GM06990 (cell line): ENCODE results near the gene RFX7.
"Not testable (repeated sequence)": the region's sequence is repeated elsewhere in the genome, so short reads cannot be mapped to it uniquely, and the experiment has no call there.

ENCODE experiments used
- DNase-seq: peaks from one replicate; pipeline ENCODE4 v3.0.0-alpha.2; 2011; ENCODE audit not compliant: insufficient read length; ENCODE audit errors: extremely low read depth
- H3K27me3 ChIP-seq: replicated peaks from 2 replicates; pipeline ENCODE4 v1.6.0; 2011; ENCODE audit warnings: low read length; ENCODE audit not compliant: control insufficient read depth, insufficient read depth
- H3K36me3 ChIP-seq: 2 replicates; pipeline ENCODE4 v1.5.1; 2011; ENCODE audit warnings: low read length; ENCODE audit not compliant: control insufficient read depth, insufficient read depth
- H3K4me3 ChIP-seq: replicated peaks from 2 replicates; pipeline ENCODE4 v1.5.1; 2011; ENCODE audit warnings: low read depth, mild to moderate bottlenecking, control low read depth, low read length
- TF ChIP-seq, protein P1 (sequence below): IDR thresholded peaks from 2 replicates; pipeline ENCODE4 v1.5.1; 2011; ENCODE audit warnings: low read length, control low read depth, mild to moderate bottlenecking, inconsistent platforms; ENCODE audit not compliant: insufficient read depth, poor library complexity, severe bottlenecking

The RFX7 gene

DNA sequence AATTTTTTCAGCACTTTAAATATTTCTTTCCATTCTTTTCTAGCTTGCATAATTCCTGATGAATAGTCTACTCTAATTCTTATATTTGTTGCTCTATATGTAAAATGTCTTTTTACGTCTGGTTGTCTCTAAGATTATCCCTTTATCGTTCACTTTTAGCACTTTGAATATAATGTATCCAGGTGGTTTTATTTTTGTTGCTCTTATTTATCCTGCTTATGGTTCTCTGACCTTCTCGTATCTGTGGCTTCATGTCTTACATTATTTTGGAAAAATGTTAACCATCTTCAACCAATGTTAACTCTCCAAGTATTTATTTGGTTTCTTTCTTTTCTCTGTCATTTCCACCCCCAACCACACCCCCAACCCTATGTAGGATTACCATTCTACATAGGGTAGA, 30.0 kb upstream of the RFX7 start:
- H3K4me3 ChIP-seq: no peak overlapping the region
- H3K36me3 ChIP-seq: no peaks in the 10 kb centered on the region
- TF ChIP-seq, protein P1, sequence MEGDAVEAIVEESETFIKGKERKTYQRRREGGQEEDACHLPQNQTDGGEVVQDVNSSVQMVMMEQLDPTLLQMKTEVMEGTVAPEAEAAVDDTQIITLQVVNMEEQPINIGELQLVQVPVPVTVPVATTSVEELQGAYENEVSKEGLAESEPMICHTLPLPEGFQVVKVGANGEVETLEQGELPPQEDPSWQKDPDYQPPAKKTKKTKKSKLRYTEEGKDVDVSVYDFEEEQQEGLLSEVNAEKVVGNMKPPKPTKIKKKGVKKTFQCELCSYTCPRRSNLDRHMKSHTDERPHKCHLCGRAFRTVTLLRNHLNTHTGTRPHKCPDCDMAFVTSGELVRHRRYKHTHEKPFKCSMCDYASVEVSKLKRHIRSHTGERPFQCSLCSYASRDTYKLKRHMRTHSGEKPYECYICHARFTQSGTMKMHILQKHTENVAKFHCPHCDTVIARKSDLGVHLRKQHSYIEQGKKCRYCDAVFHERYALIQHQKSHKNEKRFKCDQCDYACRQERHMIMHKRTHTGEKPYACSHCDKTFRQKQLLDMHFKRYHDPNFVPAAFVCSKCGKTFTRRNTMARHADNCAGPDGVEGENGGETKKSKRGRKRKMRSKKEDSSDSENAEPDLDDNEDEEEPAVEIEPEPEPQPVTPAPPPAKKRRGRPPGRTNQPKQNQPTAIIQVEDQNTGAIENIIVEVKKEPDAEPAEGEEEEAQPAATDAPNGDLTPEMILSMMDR: no peak
- H3K27me3 ChIP-seq: no peaks in the 10 kb centered on the region
- no peak for DNase-seq

DNA sequence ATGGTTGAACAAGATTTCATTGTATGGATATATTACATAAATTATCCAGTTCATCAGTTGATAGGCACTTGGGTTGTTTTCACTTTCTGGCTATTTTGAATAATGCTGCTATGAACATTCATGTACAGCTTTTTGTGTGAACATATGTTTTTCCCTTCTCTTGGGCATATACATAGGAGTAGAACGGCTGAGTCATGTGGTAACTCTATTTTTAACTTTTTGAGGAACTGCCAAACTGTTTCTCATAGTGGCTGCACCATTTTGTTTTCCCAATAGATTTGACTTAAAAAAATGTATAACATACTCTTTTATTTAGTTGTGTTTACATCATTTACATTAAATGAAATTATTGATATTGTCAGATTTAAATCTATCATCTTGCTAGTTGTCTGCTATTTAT, 28.8 kb upstream of the RFX7 start:
- no peaks in the 10 kb centered on the region for H3K36me3 ChIP-seq
- DNase-seq: no peak

DNA sequence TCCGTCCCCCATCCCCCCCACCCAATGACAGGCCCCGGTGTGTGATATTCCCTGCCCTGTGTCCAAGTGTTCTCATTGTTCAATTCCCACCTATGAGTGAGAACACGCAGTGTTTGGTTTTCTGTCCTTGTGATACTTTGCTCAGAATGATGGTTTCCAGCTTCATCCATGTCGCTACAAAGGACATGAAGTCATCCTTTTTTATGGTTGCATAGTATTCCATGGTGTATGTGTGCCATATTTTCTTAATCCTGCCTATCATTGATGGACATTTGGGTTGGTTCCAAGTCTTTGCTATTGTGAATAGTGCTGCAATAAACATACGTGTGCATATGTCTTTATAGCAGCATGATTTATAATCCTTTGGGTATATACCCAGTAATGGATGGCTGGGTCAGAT, 22.8 kb upstream of the RFX7 start:
- H3K27me3 ChIP-seq, H3K36me3 ChIP-seq, DNase-seq, H3K4me3 ChIP-seq: not testable (repeated sequence)

More for the DNA sequence above, 28.8 kb upstream of the RFX7 start:
- no peaks in the 10 kb centered on the region for H3K27me3 ChIP-seq
- TF ChIP-seq, protein P1: no peak
- H3K4me3 ChIP-seq: no peak overlapping the region

DNA sequence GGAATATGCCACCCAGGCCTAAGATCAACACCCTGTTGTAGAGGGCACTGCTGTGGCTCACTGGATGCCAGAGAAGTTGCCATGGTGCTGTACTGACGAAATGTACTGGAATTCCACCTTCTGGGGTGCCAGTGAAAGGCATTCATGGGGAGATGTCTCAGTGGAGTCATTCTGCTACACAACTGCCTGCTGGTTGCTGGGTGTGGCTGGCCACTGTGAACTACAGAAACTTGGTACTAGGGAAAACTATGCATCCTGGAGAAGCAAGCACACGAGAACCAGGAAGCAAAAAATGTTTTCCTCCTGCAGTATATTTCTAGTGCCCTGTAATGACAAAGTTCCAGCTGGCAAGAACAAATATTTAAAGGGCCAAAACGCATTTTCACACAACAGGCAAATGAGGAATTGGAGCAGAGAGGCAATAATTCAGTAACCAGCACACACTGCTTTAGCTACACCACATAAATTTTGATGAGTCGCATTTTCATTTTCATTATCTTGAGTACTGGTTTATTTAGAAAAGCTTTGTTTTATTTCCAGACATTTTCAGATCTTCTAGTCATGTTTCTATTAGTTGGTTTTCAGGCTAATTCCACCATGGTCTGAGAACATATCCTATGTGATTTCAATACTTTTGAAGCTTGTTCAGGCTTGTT, 18.3 kb upstream of the RFX7 start:
- no peak overlapping the region for H3K4me3 ChIP-seq
- TF ChIP-seq, protein P1: no peak
- H3K27me3 ChIP-seq: no peaks in the 10 kb centered on the region
- no peaks in the 10 kb centered on the region for H3K36me3 ChIP-seq
- DNase-seq: no peak

DNA sequence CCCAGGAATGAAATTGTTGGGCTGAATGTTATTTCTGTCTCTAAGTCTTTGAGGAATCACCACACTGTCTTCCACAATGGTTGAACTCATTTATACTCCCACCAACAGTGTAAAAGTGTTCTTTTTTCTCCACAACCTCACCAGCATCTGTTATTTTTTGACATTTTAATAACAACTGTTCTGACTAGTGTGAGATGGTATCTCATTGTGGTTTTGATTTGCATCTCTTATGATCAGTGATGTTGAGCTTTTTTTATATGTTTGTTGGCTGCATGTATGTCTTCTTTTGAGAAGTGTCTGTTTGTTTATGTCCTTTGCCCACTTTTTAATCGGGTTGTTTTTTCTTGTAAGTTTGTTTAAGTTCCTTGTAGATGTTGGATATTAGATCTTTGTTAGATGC, 13.6 kb upstream of the RFX7 start:
- not testable (repeated sequence) for H3K27me3 ChIP-seq, H3K36me3 ChIP-seq, DNase-seq, H3K4me3 ChIP-seq

DNA sequence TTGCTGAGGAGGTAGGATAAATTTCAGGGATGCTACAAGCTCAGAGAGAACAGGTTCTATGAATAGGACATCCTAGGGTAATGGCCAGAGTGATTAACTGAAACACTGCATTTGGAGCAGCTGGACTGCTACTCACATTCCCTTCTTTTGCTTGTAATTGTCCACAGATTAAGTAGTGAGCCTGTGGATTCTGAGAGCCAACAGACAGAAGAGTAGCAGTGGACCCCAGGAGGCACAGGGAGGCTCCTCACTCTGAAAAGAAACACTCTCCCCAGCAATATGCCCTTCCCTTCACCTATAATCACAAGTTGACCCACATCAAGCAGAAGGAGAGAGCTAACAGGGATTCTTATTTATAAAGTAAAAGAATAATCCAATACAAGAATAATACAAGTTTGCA, 10.6 kb upstream of the RFX7 start:
- no peaks in the 10 kb centered on the region for H3K36me3 ChIP-seq
- TF ChIP-seq, protein P1: no peak
- no peak for DNase-seq
- H3K27me3 ChIP-seq: no peaks in the 10 kb centered on the region
- H3K4me3 ChIP-seq: no peak overlapping the region

DNA sequence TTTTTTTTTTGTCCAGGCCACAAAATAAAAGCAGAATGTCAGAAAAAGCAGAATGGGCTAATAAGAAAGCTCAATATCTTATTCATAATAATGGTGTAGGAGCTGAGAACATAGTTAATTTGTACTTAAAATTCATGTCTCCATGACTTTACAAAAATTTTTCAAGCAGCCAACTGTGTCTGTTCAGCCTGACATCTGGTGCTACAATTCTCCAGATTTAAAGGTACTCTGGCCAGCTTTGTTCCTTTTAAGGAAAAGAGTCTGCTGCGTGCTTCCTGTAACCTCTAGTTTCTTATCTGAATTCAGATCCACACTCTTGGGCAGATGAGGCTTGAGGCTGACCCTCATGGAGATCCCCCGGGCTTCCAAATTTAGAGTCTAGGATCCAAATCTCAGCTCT, 8.7 kb upstream of the RFX7 start:
- DNase-seq: no peak
- no peak overlapping the region for H3K4me3 ChIP-seq
- no peaks in the 10 kb centered on the region for H3K27me3 ChIP-seq
- TF ChIP-seq, protein P1: no peak
- no peaks in the 10 kb centered on the region for H3K36me3 ChIP-seq
